Nucleus accumbens (tissue), 56 donors: ENCODE measurements around the gene PMM2.
"Not testable (repeated sequence)": the region's sequence is repeated elsewhere in the genome, so short reads cannot be mapped to it uniquely, and the experiment has no call there.

Source experiments
- DNase-seq, 56 donors: peaks; one replicate each; lab custom pipeline; 2025; lab: John Stamatoyannopoulos, UW

The PMM2 gene

GRCh38 chr16:8781797-8782196 lies 15.8 kb upstream of the PMM2 start:
- DNase-seq = no peak

- DNase-seq = no peak
These were observed 15.0 kb upstream of the PMM2 start for GRCh38 chr16:8782673-8783072.

- no peak for DNase-seq
These were observed 12.2 kb upstream of the PMM2 start for GRCh38 chr16:8785408-8785807.

GRCh38 chr16:8786316-8786715 lies 11.3 kb upstream of the PMM2 start:
- not testable (repeated sequence) for DNase-seq

GRCh38 chr16:8788578-8789172 lies 9.0 kb upstream of the PMM2 start:
- no peak for DNase-seq

- no peak for DNase-seq
These were observed 2.5 kb upstream of the PMM2 start for GRCh38 chr16:8795091-8795490.

GRCh38 chr16:8795818-8796217 lies 1.8 kb upstream of the PMM2 start:
- DNase-seq = no peak

- DNase-seq = no peak
These were observed 923 bp upstream of the PMM2 start for GRCh38 chr16:8796469-8797363.

GRCh38 chr16:8798174-8798527 lies 512 bp downstream of the PMM2 start:
- DNase-seq = no peak

- DNase-seq = no peak
These were observed 1.0 kb downstream of the PMM2 start for GRCh38 chr16:8798535-8799157.

- no peak for DNase-seq
These were observed 4.1 kb downstream of the PMM2 start for GRCh38 chr16:8801701-8802100.

- not testable (repeated sequence) for DNase-seq
These were observed 6.1 kb downstream of the PMM2 start for GRCh38 chr16:8803733-8804132.

GRCh38 chr16:8804313-8804712 lies 6.7 kb downstream of the PMM2 start:
- no peak for DNase-seq

- DNase-seq = peak in 2 of 56 donors; percentile 8 to 27
These were observed 8.8 kb downstream of the PMM2 start for GRCh38 chr16:8806272-8806983.

GRCh38 chr16:8807189-8807588 lies 9.6 kb downstream of the PMM2 start:
- DNase-seq = no peak

- no peak for DNase-seq
These were observed 10.4 kb downstream of the PMM2 start for GRCh38 chr16:8808009-8808408.

- no peak for DNase-seq
These were observed 11.1 kb downstream of the PMM2 start for GRCh38 chr16:8808613-8809353.

- DNase-seq = peak in 11 of 56 donors; percentile 14 to 47 (median 23)
These were observed 14.7 kb downstream of the PMM2 start for GRCh38 chr16:8812162-8812843.

GRCh38 chr16:8814095-8814806 lies 16.6 kb downstream of the PMM2 start:
- no peak for DNase-seq
